Fibroblast of mammary gland (primary cell): ENCODE data around the gene PLEKHG5.

ENCODE experiments used
- DNase-seq: peaks from one replicate; pipeline ENCODE4 v3.0.0-alpha.2; 2010; ENCODE audit warnings: low read depth
- H3K4me3 ChIP-seq: 2 replicates; pipeline ENCODE4 v1.5.1; 2011; ENCODE audit warnings: low read depth, mild to moderate bottlenecking, low read length, moderate library complexity; ENCODE audit not compliant: control insufficient read depth
- TF ChIP-seq, protein P1 (sequence below): conservative IDR thresholded peaks from 2 replicates; pipeline ENCODE4 v1.5.1; 2011; ENCODE audit warnings: low read depth, low read length, inconsistent platforms; ENCODE audit not compliant: control insufficient read depth, insufficient read depth

The PLEKHG5 gene

DNA sequence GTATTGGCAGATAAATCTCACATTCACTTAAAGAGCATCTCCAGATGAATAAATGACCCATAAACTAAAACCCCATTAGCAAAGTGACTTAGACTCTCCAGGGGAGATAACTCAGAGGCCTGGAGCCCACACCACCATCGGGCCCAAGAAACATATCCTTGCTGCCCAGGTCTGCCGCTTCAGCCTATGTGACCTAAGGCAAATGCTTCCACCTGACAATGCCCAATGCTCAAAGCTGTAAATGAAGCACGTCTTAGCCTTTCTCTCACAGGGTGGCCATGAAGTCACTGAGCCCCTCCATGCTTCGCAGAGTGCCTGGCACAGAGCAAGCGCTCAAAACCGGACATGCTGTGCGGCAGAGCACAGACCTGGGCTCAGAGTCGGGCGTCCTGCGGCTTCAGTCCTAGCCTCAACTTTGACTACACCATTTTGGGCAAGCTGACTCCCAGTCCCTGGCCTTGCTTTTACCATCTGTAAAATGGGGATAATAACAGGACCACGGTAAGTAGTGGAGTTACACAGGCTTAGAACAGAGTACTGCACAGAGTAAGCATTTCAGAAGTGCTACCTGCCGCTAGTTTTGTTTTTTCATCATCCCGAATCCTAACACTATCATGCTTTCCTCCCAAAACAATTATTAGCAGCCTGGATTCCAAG, 39.2 kb upstream of the PLEKHG5 start:
- TF ChIP-seq, protein P1, sequence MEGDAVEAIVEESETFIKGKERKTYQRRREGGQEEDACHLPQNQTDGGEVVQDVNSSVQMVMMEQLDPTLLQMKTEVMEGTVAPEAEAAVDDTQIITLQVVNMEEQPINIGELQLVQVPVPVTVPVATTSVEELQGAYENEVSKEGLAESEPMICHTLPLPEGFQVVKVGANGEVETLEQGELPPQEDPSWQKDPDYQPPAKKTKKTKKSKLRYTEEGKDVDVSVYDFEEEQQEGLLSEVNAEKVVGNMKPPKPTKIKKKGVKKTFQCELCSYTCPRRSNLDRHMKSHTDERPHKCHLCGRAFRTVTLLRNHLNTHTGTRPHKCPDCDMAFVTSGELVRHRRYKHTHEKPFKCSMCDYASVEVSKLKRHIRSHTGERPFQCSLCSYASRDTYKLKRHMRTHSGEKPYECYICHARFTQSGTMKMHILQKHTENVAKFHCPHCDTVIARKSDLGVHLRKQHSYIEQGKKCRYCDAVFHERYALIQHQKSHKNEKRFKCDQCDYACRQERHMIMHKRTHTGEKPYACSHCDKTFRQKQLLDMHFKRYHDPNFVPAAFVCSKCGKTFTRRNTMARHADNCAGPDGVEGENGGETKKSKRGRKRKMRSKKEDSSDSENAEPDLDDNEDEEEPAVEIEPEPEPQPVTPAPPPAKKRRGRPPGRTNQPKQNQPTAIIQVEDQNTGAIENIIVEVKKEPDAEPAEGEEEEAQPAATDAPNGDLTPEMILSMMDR = no peak
- H3K4me3 ChIP-seq = no peak overlapping the region

DNA sequence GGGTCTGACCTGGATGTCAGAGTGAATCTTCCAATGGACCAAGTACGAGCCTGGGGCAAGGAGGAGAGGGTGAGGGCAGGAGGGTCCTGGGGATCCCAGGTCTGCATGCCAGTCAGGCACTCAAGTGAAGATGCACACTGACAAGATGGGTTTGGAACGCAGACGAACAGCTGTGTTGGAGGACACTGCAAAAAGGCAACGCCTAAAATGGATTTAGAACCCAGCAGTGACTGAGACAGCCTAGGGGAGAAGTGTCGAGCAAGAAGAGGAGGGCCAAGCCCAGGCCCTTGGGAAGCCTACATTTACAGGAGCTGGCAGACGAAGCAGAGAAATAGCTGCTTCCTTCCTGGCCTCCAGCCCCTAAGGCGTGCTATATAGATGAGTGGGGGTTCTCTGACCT, 37.0 kb upstream of the PLEKHG5 start:
- H3K4me3 ChIP-seq = no peak overlapping the region
- no peak for DNase-seq
- TF ChIP-seq, protein P1 = no peak

More for the DNA sequence above, 39.2 kb upstream of the PLEKHG5 start:
- DNase-seq = no peak

DNA sequence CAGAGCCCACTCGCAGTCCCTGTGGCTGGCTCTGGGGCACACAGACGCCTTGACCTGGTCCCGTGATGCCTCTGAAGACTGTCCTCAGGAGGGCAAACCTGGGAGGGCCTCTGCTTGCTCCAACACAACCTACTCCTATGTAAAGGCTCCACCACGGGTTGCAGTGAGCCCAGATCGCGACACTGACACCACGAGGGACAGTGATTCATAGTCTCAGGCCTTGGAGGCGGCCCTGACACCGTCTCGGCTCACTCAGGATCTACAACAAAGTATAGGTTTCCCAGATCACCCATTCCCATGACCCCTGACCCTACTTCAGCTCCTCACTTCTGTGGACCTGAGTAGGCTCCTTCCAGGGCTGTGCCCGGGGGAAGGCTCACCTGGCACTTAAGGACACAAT, 34.8 kb upstream of the PLEKHG5 start:
- no peak for DNase-seq
- TF ChIP-seq, protein P1 = no peak
- no peak overlapping the region for H3K4me3 ChIP-seq

DNA sequence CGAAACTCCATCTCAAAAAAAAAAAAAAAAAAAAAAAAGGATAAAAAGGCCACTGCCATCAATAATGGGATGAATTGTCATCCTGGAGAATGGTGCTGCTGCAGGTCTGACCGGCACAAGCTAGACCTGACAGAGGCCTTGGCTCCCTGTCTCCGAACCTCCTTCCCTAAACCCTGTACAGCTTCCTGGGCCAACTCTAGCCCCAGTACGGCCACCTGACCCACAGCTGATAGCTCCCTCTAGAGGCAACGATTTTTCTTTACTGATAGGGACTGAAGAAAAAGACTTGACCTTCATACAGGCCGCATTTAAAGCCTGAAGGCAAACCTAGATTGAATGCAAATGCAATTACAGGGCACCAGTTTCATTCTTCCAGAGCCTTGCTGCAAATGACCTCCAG, 32.1 kb upstream of the PLEKHG5 start:
- DNase-seq = peak; percentile 53
- H3K4me3 ChIP-seq = no peak overlapping the region
- TF ChIP-seq, protein P1 = peak; percentile 63

DNA sequence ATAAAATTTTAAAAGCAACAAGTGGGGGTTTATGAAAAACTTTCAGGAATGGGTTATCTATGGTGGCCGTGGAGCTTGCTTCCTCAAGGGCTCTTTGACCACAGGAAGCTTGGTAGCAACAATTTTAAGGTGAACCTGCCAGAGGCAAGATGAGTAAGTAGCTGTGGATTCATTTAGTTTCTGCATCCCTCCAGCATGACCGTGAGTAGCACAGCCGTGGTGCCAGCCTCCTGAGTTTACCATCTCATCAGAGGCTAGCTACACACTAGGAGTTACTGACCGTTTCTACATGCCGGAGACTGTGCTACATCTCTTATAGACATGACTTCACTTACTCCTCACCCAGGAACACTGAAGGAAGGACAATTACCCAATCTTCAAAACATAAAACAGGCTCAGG, 30.1 kb upstream of the PLEKHG5 start:
- no peak for DNase-seq
- H3K4me3 ChIP-seq = no peak overlapping the region
- TF ChIP-seq, protein P1 = no peak

DNA sequence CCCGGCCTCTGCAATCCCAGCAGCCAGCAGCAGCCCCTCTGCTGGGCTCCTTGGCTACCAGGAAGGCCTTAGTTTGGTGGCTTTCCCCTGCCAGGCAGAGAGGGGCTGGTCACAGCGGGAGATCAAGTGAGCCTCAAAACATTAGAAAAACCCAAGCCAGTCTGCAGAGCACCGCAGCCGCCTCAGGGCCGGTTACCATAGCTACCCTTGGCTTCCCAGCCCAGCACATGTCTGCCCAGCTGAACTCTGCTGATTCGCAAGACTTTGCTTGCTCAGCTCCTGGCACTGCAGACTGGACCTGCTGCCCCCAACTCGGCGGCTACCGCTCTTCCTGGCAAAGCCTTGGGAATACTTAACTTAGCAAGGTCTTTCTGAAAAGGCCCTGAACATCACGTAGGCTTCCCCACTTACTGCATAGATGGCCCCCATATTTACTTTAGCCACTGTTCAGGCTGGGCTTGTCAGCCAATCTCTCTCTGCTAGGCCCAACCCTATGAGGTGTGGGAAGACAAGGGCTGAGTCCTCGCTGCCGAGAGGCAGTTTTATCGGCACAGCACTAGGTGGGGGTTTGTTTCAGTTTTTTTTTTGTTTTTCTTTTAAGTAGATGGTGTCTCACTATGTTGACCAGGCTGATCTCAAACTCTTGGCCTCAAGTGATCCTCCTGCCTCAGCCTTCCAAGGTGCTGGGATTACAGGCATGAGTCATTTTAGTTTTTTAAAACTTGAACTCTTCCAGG, 28.6 kb upstream of the PLEKHG5 start:
- no peak overlapping the region for H3K4me3 ChIP-seq
- TF ChIP-seq, protein P1 = no peak
- peak; percentile 61 for DNase-seq
